HG03025 (cell line): ENCODE data around the gene USP9Y.

ENCODE experiments used
- ATAC-seq: cut with Tn5 transposase; IDR thresholded peaks from one replicate; pipeline ENCODE4 v1.9.1; 2021; ENCODE audit warnings: mild to moderate bottlenecking, moderate library complexity; ENCODE audit not compliant: unreplicated experiment, low FRiP score

Gene USP9Y

DNA sequence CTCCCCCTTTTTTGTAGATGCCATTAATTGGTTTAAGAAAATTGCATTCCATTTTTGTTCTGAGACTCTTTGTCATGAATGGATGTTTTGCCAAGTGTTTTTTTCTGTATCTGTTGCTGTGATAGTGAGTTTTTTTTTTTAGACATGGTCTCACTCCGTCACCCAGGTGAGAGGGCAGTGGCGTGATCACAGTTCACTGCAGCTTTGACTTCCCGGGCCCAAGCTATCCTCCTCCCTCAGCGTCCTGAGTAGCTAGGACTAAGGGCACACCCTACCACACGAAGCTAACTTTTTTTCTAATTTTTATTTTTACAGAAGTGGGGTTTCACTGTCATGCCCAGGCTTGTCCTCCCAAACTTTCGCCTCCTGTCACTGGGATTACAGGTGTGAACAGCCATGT lies 51.8 kb downstream of the USP9Y start:
- no peak for ATAC-seq

DNA sequence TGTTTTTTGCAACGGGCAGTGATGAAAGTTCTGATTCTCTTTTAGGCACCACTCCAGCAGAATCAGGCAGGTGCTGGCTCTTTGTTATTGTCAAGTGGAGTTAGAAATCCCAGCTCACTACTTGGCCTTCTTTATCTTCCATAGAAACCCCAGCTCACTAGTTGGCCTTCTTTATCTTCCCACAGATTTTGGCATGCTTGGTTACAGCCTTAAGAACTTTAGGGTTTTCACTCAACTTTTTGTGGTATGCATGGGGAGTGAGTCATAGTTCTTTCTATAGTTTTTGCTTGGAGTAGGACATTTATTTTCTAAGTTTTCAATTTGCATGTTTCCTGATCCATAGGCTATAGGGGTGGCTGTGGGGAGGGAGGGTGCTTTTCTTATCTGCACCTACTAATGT lies 55.0 kb downstream of the USP9Y start:
- ATAC-seq, result no peak

DNA sequence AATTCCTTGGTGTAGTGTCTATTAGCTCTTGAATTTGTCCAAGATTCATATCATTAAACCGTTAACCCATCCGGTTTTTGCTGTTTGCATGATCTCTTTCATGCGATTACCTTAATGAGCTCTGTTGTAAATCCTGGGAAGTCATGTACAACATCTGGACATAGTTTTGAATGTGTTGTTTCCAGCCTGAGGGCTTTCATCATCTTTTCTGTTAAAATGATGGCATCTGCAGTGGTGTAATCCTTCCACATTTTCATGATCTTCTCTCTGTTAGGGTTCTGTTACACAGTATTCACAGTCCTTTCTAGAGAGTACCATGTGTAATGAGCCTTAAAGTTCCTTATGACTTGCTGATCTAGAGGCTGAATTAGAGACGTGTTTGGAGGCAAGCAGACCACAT lies 64.9 kb downstream of the USP9Y start:
- ATAC-seq, result no peak

DNA sequence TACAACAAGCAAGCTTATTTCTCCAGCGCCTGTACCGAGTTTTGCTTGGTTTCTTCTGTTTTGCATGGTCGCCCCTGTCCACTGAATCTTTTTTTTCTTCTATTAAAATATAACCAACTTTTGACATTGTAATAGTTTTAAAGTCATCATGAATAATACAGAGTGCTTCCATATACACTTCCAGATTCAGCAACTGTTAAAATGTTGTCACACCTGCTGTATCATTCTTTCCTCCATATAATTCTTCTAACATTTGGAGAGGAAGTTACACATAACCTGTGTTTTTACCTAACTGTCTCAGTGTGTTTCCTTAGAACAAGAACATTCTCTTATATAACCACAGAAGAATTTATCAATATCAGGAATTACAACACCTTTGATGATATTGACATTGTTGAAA lies 83.5 kb downstream of the USP9Y start:
- ATAC-seq, result no peak

DNA sequence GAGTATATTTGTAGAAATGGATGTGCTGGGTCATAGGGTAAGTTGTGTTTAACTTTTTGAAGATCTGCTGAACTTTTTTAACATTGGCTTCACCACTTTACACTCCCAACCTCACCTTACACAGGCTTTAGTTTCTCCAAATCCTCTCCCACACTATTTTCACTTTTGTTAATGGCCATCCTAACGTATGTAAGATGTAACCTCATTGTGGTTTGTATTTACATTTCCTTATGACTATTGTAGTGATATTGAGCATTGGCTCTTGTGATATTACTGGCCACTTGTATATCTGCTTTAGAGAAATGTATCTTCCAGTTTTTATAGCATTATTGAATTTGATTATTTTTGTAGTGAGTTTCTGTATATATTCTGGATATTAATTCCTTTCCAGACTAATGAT lies 93.0 kb downstream of the USP9Y start:
- ATAC-seq, result no peak

DNA sequence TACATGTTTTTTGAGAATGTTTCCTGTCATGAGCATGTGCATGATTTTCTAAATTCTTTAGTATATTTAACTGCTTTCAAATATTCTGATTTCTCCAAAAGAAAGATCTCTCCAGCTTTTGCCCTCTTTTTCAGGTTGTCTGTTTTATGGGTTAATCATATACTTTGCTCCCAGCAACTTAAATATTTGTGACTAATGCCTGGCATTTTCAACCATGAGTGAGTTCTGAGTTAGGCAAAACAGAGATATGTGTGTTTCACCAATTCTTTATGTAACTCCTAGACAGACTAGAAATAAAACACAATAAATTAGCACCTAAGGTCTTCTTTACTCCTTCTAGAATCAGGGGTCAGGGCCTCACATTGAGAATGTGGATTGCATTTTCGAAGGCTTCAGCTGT lies 107.0 kb downstream of the USP9Y start:
- no peak for ATAC-seq

DNA sequence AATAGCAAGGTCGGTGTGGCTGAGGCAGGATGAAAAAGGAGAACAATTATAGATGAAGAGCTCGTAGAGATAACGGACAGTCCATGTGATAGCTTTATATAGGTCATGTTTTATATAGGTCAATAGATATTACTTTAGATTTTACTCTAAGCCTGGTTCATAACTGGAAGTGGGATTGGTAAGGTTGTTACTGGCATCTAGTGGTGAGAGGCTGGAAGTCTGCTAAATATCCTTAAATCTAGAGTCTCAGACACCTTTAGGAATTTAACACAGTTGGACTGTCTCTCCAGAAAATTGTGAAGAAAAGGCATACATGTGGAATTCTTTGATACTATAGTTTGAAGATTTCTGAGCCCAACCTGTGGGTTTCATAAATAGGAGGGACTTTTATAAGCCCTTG lies 108.0 kb downstream of the USP9Y start:
- ATAC-seq, result no peak

DNA sequence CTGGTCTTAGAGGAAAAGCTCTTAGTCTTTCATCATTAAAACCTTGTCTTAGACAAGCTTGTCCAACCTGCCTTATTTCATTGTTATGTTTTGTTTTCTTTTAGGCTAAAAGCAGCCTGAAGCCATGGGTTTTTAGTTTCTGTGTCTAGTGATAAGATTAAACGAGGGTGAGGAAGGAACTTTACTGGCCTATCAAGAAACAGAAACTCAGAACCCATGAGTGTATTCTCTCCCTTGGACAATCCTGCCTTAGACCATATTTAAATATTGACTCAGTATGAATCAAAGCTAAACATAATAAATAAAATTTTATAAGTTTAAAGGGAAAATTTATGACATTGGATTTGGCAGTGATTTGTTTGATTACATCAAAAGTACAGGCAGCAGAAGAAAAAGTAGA lies 122.4 kb downstream of the USP9Y start:
- no peak for ATAC-seq

DNA sequence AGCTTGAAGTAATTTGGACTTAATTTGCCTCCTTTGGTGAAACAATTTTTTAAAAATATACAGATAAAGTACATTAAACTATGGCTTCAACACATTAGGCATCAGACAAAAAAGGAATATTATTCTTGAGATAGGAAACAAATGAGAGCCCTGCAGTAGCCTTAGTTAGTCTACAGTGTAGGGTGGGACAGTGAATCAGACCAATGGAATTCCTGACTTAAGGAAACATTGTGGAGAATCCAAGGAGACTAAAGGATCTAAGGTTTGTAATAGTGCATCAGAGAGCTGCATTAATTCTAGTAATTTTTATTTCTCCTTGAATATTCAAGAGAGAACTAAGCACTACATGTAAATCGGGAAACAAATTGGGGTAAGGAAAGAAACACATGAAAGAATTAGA lies 125.8 kb downstream of the USP9Y start:
- no peak for ATAC-seq

DNA sequence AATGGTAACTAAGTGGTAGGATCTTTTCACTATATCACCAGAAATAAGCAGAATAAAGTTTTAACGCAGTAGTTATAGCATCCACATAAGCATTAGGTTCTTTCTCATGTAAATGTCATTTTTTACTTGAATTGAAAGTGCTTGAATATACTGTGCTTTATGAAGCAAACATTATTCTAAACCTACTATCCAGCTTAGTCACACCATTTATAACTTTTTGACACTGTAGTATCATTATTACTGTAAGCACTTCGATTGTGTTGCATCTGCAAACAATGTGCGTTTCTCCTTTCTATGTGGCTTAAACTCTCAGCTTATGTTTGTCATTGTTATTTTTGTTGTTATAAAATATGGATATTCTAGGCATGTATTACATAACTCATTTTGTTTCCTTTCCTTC lies 132.3 kb downstream of the USP9Y start:
- no peak for ATAC-seq

DNA sequence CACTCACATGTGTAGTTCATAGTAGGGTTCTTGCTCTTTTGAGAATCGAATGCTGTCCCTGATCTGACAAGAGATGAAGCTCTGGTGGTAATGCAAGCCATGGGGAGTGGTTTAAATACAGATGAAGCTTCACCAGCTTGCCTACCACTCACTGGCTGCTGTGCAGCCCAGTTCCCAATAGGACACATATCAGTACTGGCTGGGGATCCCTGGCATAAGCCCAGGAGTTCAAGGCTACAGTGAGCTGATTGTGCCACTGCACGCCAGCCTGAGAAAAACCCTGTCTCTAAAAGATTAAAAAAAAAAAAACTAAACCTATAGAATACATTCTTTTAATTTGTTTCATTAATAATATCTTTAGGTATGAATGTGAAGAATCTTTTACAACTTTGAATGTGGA lies 136.5 kb downstream of the USP9Y start:
- no peak for ATAC-seq

DNA sequence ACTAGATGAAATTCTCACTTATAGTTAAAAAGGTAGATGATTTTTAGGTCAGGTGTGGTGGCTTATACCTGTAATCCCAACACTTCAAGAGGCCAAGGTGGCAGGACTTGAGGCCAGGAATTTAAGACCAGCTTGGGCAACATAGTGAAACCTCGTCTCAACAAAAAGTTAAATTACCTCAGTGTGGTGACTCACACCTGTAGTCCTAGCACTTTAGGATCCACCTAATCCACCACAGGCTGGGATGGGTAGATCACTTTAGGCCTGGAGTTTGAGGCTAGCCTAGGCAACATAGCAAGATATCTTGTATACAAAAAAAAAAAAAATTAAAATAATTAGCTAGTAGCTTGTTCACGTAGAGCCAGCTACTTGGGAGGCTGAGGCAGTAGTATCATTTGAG lies 140.3 kb downstream of the USP9Y start:
- ATAC-seq, result no peak

DNA sequence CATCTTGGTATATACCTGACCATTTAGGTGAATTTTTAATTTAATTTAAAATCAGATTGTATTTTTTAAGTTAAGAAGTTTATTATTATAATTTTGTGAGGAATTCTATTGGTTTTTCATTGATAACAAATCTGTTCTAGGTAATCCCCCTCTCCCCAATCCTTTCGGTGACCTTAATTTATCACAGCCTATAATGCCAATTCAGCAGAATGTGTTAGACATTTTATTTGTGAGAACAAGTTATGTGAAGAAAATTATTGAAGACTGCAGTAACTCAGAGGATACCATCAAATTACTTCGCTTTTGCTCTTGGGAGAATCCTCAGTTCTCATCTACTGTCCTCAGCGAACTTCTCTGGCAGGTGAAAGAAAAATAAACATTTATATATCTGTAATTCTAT lies 145.8 kb downstream of the USP9Y start:
- no peak for ATAC-seq

DNA sequence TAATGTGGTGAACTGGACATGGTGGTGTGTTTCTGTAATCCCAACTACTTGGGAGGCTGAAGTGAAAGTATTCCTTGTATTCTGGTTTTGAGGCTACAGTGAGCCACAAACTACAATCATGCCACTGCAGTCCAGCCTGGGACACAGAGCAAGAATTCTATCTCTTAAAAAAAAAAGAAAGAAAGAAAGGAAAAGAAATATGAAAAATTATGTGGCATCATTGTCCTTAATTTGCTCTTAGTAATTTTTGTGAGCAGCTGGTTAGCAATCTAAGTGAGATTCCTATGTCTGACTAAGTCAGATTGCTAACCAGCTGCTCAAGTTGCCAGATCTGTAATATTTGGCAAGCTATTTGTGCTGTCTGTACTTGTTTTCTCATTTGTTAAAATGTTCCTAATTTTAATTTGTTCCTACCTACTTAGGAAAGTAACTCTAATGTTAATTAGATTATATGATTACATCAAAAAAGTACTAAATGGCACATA lies 154.8 kb downstream of the USP9Y start:
- no peak for ATAC-seq

DNA sequence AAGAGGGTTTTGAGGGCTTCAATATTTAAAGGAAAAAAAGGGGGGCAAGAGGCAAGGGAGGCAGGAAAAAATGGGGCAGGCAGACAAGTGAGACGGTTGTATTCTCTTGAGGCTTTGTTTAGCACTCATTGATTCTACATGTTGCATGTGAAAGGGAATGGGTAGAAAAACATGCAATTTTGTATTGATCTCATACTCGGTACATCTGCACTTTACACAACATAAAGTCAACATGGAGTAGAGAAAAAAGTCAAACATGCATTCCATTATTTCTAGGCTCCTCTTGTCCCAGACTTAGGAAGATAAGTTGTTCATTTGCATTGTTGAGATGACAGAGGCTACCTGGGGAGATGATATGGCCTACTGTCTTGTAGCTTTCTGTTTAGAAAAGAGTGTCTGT lies 166.9 kb downstream of the USP9Y start:
- no peak for ATAC-seq

DNA sequence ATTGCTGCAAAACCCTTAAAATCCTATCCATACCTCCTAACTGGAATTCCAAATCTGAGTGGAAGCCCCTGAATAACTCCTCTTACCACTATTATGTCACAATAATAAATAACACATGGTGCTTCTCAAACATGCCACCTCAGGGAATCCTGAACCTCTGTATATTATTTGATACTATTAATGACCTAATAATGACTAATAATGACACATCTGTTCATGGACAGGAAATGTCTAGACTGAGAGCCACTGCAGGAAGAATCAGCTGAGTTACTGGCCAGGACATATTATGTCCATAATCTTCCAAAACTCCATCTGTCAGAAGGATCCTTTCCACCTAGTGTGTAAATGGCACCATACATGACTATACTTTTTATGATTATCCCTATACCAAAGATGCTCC lies 195.9 kb downstream of the USP9Y start:
- ATAC-seq, result no peak

DNA sequence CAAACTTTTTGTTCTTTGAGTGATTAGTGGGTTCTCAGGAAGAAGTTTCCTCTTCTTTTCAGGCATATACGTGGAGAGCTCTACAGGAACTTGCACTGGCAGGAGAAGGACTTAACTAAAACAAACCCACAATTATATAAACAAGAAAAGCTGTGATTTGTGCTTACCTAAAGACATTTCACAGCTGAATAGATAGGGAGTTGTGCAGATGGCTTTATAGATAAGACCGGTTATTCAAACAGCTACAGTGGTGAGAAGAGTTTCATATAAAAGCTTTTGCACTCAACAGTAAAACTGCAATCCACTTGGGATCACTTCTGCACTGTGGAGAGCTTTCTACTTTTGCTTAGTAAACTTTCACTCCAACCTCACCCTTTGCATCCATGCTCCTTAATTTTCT lies 197.6 kb downstream of the USP9Y start:
- ATAC-seq, result no peak

DNA sequence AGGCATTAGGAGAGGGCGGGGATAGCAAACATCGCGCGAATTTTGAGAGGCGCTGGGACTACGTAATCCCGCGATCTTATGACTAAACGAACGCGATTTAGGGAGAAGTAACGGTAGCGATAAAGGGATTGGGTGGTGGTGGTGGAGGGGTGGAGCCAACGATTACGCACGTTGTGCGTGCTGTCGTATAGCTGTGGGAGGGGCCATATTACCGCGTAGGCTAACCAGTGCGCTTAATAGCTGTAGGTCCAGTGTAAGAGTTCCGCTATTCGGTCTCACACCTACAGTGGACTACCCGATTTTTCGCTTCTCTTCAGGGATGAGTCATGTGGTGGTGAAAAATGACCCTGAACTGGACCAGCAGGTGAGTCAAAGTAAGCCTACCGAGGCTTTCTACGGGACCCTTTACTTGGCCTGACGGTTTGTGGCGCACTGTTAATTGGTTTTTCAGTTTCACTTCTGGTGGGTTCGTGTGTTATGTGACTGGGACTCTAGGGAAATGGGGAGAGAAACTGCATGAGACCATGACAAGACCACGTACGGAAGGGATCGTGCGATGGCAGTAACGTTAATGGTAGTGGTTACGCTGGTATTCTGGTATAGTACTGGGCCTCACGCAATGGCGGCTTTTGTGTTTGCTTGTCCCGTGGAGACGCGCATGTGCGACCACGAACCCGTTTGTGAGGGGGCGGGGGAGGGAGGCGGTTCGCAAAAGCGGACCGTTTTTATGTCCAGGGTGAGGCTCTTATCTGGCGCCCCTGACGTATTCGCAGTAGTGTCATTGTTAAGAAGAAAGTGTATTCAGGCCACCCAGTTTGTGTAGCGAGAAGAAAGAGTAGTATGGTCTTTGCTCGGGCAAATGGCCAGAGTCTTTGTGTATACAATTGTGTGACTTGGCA lies 203.8 kb downstream of the USP9Y start, which contains the start of gene DDX3Y:
TSS of gene DDX3Y (plus strand) at position 251 of the 899 bp plus-strand sequence. CDS start at position 320, 69 bp downstream.
- no peak for ATAC-seq

DNA sequence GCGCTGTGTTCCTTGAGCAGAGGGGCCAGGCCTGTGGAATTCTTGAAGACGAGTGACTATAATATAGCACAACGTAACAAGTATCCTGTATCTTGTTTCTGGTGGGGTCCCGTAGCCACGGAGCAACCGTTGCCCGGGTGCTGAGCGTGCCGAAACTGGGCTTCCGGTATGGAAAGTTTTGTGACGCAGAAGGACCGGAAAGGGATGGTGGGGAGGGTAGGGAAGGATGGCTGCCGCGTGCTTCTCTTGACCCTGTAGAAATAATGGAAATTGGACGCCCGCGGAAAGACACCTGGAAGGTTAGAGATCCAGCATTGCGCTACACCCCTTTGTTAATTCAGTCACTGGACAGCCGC lies 204.5 kb downstream of the USP9Y start:
- ATAC-seq, result no peak

DNA sequence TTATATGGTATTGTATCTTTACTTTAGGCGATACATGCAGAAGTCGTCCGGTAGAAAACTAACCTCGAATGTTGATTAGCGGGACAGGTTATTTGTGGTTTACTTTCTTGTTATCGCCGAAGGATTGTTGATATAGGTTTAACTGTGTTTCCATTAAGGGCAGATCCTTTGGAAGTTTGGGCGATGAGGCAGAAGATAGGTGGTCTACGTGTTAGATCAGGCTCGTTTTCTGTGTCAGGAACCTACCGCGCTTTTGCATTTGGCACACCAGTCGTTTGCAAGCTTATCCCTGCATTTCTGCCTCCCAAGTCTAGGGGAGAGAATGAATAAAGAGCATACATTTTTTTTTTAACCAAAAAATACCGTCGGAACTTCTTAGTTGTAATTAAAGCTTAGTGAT lies 204.9 kb downstream of the USP9Y start:
- no peak for ATAC-seq
